Measurements from ENCODE around the gene BICD1.

GRCh38 chr12:32171211-32171610 lies 64.6 kb downstream of the BICD1 start:
- TF ChIP-seq CTCF (IDR thresholded peaks at IDR 0.05) (no peak), POLR2A (IDR thresholded peaks at IDR 0.05) (no peak)

All from esophagus squamous epithelium (tissue), 4 donors.